ENCODE measurements around the gene AMZ2. TPM values are rescaled to one million over a fixed set of nuclear protein-coding genes. Genes with fewer than 3 reads are reported as not detected.

AMZ2 gene, protein sequence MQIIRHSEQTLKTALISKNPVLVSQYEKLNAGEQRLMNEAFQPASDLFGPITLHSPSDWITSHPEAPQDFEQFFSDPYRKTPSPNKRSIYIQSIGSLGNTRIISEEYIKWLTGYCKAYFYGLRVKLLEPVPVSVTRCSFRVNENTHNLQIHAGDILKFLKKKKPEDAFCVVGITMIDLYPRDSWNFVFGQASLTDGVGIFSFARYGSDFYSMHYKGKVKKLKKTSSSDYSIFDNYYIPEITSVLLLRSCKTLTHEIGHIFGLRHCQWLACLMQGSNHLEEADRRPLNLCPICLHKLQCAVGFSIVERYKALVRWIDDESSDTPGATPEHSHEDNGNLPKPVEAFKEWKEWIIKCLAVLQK
- total RNA-seq = 70.0 and 73.3 TPM in 2 replicates

DNA sequence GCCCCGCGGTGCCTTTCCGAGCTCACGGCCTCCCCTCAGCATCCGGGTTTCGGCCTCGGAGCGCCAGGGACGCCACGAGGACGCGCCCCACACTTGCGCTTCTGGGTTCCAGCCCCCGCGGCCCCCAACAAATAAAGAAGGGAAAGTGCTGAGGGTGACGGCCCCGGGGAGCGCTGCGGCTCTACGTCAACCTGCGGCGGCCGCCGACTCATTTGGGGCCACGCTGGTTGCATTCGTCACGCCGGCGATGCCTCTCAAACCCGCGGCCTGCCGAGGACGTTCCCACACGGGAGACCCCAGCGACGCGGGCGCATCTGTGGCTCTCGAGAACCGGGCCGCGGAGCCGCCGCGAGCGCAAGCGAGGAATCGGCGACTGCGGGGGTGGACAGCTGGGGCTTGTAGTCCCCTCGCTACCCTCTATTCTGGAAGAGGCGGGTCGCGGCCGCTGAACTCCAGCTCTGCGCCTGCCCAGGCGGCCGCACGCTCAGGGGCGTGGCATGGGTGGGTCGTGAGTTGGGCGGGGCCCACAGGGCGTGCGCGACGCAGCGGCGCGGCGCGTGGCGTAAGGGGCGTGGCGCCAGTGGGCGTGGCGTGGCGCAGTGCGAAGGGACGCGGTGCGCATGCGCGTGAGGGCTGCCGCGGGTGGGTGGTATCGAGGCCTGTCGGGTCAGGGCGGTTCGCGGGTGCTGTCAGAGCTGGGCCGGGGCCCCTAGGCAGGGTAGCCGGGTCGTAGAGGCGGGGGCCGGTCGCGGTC, at the start of gene AMZ2:
Gene AMZ2, plus strand, starts transcription at position 599 of the 754 bp plus-strand sequence. CDS start 2,145 bp downstream, outside the sequence.

GRCh38 chr17:68290955-68291835, 43.4 kb downstream of the AMZ2 start, which contains the start of the genes ARSG and SLC16A6:
TSS of gene ARSG (plus strand) at chr17:68291495. CDS start at chr17:68307494, 15,999 bp downstream.
TSS of gene SLC16A6 (minus strand) at chr17:68291127. CDS start at chr17:68278320, 12,807 bp downstream.

Other genes with a start within 250 kb of the AMZ2 start
- 244 and 246 TPM in 2 replicates for gene KPNA2, start 212.3 kb upstream of the AMZ2 start, total RNA-seq
- 0.20 and 0.74 TPM in 2 replicates for gene SLC16A6, start 43.1 kb downstream of the AMZ2 start, total RNA-seq
- 2.9 and 5.0 TPM in 2 replicates for gene ARSG, start 43.5 kb downstream of the AMZ2 start, total RNA-seq
- 46.3 and 50.2 TPM in 2 replicates for gene WIPI1, start 209.5 kb downstream of the AMZ2 start, total RNA-seq